SH-SY5Y (cell line): Measurements from ENCODE around the gene SRMS.

Source experiments
- GATA2 ChIP-seq: IDR thresholded peaks from 2 replicates; pipeline ENCODE4 v1.6.1; 2011; ENCODE audit warnings: mild to moderate bottlenecking, low read depth, low read length
- GATA3 ChIP-seq: IDR thresholded peaks from 2 replicates; pipeline ENCODE4 v1.6.1; 2011; ENCODE audit warnings: low read depth, mild to moderate bottlenecking, low read length, moderate library complexity

Gene SRMS

GRCh38 chr20:63572788-63573646 is 25.5 kb upstream of the SRMS start:
- TF ChIP-seq GATA3 (no peak), GATA2 (no peak)

- TF ChIP-seq GATA2 (no peak), GATA3 (no peak)
Measured at GRCh38 chr20:63572071-63572787, 24.7 kb upstream of the SRMS start.

DNA sequence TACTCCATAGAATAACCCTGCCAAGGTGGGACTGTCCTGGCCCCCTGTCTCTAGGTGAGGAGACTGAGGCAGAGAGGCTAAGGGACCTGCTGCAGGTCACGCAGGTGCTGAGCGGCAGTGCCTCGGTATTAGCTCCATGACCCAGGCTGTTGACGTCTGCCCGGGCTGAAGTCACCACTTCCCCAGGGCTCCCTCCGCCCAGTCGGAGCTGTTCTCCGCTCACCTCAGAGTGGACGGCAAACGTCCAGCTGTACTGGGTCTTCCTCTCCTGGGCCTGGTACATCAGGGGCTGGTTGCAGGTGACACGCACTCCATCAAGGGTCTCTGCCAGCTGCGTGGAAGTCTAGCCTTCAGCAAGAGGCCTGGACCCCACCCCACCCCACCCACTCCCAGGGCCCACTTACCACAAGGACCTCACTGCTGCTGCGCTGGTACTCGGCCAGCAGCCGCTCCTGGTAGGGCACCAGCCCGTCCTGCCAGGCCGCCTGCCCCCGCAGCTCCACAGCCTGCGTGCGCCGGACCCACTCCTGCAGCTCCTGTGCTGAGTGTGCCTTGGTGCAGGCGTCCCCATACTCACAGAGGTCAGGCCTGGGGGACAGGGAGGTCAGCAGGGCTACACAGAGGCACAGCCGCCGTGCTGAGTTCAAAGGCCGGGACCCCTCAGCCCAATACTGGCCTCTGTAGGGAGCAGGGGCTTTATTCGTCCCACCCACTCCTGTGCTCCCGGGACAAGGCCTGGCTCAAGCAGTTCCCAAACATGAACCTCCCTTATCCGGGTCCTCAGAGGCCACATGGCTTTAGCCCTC is 22.9 kb upstream of the SRMS start:
- TF ChIP-seq GATA3 (no peak), GATA2 (no peak)

DNA sequence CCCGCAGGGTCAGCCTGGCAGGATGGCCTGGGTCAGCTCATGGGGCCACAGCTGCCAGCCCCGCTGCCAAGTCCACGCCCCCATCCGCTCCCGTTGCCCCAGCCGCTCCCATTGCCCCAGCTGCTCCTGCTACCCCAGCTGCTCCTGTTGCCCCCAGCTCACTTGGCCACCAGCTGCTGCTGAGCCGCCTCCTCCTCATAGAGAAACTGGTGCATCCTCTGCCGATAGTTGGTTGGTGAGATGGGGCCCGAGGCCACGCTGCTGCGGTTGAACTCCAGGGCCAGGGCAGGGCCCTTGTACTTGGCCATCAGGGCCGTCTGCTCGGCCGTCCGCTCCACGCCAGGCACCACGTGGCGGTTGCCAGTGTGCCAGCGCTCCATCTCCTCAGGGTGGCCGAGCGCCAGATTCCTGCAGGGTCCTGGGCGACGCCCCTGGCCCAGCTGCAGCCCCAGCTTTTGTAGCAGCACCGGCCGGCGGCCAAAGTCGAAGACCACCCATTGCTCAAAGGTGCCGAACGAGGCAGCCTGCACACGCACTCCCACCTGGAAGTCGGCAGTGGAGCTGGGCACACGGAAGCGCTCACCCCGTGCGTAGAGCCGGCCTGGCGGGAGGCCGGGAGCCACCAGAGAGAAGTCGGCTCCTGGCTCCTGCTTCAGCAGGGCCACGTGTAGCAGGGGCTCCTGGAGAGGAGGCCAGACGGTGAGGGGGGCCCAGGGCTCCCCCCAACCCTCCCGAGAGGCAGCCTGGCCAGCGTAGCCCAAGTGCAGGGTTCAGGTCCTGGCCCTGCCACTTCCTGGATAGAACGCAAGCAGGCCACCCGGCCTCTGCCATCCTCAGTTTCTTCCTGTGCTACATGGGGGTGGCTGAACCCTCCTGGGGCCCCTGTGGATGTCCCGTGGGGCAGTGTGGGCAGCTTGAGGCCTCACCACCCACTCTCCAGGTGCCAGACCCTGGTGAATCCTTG is 21.7 kb upstream of the SRMS start:
- no peak for TF ChIP-seq GATA2
- TF ChIP-seq GATA3 = no peak

- TF ChIP-seq GATA3 = no peak
- TF ChIP-seq GATA2 = no peak
Measured at GRCh38 chr20:63568170-63568981, 20.8 kb upstream of the SRMS start.

DNA sequence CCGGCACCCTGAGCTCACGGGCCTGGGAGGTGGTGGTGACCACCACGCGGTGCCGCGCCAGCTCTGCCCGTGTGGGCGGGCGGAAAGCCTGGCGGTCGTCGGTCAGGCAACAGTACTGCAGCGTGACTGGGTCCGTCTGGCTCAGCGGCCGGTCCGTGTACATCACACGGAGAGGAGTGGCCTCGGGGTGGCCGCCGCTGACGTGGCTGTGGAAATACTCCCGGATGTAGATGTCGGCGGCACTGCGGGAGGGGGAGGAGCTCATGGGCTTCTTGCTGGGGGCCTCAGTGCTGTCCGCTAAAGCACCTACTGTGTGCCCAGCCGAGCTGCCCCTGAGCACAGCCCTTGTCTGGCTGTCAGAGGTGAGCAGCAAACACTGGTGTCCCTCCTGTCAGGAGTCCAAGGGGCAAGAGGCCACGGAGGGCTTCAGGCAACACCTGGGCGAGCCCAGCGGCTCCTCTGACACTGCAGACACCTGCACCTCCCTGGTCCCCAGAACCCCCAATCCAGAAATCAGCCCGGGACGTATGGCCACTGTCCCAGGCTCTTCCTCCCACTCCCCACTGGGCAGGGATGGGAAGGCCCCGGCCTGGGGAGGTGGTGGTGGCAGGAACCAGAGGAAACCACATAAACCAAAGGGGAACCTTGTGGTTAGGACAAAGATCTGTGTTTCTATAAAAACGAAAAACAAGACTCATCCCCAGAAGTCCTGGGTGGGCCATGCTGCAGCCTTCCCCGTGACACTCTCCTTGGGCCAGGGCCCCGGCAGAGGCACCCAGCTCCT is 20.0 kb upstream of the SRMS start:
- TF ChIP-seq GATA3 (no peak), GATA2 (no peak)

DNA sequence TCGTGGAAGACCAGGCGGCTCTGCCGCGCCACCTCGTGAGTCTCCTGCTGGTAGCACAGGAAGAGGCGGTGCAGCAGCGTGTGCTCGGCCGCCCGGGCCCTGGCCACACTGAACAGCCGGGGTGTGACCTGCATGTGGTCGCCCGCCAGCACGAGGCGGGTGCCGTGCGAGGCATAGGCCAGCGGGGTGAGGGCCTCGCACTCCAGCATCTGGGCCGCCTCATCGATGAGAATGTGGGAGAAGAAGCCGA is 19.5 kb upstream of the SRMS start:
- TF ChIP-seq GATA2 = no peak
- TF ChIP-seq GATA3 = no peak

- TF ChIP-seq GATA2 (no peak), GATA3 (no peak)
Measured at GRCh38 chr20:63566395-63567135, 19.0 kb upstream of the SRMS start.

GRCh38 chr20:63565699-63566335 is 18.3 kb upstream of the SRMS start:
- TF ChIP-seq GATA3 (no peak), GATA2 (no peak)

DNA sequence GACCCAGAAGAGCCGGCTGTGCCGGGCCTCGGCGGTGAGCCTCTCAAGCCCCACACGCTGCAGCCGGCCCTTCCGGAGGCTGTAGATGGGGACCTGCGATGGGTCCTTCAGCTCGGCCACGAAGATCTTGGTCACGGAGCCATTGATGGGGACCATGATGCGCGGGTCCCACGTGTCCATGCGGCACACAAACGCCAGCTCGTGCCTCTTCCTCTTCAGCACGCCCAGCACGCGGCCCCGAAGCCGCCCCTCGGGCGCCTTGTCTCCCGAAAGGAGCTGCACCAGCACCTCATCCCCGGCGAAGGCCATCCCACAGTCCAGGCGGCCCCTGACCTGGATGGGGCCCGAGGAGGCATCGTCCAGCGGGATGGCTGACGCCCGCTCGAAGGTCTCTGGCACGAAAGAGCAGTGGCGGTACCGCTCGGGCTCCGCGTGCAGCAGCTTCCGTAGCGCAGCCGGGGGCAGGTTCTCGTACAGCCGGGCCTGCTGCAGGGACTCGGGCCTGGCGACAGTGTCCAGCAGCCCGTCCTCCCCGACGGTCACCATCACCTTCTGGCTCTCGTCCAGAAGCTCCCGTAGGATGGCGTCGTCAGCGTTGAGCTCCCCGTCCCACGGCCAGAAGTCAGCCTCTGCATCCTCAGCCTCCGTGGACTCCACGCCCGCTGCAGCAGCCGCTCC is 17.6 kb upstream of the SRMS start:
- TF ChIP-seq GATA3 (no peak), GATA2 (no peak)
